HG03064 (cell line): ENCODE measurements around the gene CCM2.

Experiments used
- ATAC-seq: cut with Tn5 transposase; IDR thresholded peaks from one replicate; pipeline ENCODE4 v1.9.1; 2021; ENCODE audit warnings: low read depth; ENCODE audit not compliant: unreplicated experiment

Gene CCM2

DNA sequence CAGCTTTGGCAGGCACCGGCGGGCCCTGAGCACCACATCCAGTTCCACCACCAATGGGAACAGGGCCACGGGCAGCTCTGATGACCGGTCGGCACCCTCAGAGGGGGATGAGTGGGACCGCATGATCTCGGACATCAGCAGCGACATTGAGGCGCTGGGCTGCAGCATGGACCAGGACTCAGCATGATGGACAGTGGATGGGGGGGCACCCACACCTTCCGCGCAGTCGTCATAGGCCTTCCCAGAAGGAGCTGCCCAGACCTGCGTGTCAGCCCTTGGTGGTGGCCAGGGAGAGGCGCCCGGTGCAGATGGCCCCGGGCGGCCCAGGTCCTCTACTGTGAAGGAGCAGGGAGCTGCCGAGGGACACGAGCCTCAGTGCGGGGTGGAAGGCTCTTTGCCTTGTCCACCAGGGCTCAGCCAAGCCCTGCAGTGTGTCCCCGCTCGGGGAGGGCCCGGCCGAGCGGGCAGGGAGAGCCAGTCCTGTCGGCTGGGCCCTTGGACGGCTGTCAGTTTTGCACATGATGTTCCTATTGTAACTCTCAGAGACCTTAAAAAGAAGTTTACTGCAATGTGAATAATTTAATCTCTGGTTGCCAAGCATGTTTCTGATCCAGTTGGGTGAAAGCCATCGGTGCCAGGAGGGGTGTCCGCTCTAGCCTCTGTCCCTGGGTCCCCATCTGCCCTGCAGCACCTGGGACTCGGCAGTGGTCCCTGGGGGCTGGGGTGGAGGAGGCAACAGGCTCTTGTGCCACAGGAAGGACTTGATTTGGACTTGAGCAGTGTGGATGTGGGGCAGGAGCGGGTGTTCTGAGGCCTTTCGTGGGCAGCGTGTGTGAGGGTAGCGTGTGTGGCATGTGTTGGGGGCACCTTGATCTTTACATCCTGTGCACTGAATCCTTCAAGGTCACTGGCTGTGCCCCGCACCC is 76.1 kb downstream of the CCM2 start:
- no peak for ATAC-seq

DNA sequence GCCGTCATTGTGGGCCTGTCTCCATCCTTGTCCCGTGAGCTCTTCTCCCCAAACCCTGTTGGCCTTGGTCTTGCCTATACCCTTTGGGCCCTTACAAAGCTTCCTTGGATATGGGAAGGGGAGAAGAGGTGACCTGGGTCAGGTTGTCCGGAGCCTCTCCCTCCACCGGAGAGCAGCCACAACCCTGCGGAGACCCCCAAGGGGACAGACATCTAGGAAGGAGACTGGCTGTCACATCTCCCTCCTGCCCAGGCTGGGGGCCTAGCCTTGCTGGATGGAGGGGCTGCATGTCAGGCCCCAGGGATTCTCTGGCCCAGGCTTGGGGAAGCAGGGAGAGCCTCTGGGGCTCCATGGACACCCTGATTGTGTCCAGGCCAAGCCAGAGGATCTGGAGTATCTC is 76.9 kb downstream of the CCM2 start:
- ATAC-seq: no peak

DNA sequence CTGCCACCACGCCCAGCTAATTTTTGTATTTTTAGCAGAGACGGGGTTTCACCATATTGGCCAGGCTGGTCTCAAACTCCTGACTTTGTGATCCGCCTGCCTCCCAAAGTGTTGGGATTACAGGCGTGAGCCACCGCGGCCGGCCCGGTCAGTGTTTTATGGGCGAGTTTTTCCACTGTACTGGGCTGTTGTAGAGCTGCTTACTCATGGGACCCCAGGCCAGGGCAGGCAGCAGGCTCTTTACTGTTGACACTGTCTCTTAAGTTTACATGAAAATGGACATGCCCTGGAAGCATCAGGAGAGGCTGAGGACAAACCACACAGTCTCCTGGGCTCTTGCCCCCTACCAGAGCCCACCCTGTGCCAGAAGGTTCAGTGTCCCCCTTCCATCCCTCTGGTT is 77.6 kb downstream of the CCM2 start:
- ATAC-seq: no peak

DNA sequence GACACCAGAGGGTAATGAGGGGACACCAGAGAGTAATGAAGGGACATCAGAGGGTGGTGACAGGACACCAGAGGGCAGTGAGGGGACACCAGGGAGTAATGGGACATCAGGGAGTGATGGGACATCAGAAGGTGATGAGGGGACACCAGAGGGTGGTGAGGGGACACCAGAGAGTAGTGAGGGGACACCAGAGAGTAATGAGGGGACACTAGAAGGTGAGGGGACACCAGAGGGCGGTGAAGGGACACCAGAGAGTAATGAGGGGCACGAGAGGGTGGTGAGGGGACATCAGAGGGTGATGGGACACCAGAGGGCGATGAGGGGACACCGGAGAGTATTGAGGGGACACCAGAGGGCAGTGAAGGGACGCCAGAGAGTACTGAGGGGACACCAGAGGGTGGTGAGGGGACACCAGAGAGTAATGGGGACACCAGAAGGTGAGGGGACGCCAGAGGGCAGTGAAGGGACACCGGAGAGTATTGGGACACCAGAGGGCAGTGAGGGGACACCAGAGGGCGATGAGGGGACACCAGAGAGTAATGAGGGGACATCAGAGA is 78.2 kb downstream of the CCM2 start:
- no peak for ATAC-seq

DNA sequence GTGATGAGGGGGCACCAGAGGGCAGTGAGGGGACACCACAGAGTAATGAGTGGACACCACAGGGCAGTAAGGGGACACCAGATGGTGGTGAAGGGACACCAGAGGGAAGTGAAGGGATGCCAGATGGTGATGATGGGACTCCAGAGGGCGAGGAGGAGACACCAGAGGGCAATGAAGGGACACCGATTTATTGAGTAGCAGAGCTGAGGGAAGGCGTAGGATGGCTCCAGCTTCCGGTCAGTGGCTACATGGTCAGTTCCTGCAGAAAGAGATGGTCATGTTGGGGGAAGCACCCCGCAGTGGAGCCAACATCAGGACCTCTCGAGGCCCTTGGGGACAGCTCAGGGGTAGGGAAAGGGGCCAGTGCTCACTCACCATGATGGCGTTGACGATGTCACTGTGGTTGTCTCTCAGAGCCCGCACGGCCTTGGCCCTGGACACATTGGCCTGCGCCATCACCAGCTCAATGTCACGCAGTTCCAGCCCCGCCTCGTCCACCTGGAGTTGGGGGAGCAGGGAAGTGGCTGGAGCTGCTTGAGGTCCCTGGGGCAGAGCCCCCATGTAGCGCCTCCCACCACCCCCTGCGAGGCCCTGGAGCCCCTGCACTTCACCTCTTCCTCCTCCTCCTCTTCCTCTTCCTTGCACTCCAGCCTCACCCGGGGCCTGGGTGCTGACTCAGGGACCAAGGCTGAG is 80.4 kb downstream of the CCM2 start:
- no peak for ATAC-seq

DNA sequence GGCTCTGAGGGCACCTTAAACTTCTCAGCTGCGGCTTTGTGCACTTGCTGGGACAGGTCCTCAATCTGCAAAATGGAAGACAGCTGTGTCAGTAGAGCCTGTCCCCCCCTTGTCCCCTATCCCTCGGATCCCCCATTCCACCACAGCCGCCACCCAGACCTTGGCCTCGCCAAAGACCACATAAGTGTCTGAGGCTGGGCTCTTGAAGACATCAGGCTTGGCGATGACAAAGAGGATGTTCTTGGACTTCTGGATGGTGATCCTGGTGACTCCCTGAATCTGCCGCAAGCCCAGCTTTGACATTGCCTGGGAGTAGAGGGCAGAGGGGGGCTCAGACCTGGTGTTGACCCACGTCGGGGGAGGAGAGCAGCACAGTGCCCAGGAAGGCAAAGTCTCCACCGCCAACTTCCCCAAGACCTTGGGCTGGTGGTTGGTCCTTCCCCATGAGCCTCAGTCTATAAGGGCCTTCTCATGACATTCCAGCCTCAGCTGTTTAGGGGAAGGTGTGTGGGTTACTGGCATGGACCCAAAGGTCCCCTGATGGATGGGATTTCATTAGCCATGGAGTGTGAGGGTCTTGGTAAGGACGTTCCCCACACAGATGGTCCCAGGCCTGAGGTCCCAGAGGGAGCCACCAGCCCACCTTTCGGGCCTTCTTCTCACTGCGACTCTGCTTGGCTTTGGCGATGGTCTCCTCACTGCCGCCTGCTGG is 81.1 kb downstream of the CCM2 start:
- ATAC-seq: no peak

DNA sequence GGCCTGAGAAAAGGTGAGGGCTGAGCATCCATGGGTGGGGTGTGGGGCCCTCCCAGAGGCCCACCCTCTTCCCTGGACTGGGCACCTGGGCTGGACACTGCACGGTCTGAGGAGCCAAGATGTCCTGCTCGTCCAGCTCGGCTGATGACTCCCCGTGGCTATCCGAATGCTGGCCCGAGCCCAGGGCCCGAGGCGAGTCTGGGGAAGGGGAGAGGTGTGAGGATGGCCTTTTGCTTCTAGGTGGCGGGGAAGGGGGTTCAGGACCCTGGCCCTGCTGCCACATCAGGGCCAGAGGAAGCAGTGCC is 81.6 kb downstream of the CCM2 start:
- ATAC-seq: no peak

DNA sequence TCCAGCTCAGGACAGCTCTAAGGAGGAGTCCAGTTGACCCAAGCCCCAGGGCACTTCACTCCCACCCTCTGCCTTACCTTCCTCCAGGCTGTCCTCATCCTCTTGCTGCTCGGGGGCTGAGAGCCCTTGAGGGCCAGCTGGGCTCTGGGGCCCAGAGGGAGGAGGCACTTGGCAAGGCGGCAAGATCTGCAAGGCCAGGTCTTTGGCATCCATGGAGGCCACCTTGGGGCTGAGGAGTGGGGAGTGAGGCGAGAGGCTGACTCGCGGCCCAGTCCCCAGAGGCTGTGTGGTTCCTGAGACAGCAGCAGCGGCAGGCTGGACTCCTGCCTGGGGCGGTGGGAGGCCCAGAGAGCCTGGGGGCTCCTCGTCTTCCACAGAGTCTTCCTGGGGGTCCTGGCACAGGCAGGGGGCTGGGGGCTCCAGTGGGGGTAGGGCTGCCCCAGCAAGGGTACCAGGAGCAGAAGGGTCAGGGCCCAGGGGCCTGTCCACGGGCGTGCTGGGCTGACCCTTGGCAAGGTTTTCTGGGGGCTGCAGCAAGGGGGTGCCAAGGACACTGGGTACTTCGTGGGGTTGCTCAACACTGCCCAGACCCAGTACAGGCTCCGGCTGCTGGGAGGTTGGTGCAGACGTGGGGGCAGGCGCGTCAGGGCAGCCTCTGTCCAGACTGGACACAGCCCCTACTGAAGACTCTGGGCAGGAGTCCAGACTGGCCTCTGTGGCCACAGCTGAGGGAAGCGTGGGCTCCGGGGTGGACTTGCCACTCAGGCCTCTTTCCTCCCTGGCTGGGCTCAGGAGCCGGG is 82.2 kb downstream of the CCM2 start:
- ATAC-seq: no peak

DNA sequence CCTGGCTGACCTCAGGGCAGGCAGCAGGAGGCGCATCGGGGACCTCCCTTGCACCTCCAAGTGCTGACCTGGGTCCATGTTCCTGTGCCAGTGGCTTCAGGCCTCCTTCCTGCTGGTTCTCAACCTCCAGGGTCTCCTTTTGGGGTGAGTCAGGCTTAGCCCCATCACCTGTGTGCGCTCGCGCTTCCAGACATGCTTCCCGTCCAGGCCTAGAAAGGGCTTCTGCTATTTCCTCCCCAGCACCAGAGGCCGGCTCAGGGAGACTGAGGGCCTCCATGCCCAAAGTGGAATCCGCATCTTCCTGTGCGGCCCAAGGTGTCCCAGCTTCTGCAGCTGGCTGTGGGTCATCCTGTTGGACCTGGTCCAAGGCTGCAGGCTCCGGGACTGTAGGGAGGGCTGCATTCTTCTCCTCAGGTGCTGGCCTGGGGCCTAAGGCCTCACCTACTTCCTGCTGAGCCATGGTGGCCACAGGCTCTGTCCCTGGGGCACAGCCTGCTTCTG is 82.9 kb downstream of the CCM2 start:
- no peak for ATAC-seq

DNA sequence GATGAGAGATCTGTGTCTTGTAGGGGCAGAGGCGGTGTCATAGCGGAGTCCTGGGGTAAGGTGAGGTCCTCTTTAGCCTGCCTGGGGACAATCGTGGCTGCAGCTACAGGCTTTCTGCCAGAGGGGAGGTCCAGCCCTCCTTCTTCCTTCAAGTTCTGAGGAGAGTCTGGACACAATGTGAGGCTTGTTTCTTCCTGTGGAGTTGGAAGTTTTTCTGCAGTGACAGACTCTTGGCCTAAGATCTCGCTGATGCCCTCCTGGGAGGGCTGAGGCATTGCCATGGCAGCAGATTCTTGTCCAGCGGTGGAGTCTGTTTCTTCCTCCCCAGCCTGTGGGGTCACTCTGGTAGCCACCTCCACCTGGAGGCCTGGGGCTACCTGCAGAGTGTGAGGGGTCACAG is 84.3 kb downstream of the CCM2 start:
- no peak for ATAC-seq

- ATAC-seq: no peak
Observed at GRCh38 chr7:45084901-45085618, 85.1 kb downstream of the CCM2 start.

- ATAC-seq: no peak
Observed at GRCh38 chr7:45085619-45086200, 85.7 kb downstream of the CCM2 start.

GRCh38 chr7:45086331-45087065 is 86.5 kb downstream of the CCM2 start:
- no peak for ATAC-seq

DNA sequence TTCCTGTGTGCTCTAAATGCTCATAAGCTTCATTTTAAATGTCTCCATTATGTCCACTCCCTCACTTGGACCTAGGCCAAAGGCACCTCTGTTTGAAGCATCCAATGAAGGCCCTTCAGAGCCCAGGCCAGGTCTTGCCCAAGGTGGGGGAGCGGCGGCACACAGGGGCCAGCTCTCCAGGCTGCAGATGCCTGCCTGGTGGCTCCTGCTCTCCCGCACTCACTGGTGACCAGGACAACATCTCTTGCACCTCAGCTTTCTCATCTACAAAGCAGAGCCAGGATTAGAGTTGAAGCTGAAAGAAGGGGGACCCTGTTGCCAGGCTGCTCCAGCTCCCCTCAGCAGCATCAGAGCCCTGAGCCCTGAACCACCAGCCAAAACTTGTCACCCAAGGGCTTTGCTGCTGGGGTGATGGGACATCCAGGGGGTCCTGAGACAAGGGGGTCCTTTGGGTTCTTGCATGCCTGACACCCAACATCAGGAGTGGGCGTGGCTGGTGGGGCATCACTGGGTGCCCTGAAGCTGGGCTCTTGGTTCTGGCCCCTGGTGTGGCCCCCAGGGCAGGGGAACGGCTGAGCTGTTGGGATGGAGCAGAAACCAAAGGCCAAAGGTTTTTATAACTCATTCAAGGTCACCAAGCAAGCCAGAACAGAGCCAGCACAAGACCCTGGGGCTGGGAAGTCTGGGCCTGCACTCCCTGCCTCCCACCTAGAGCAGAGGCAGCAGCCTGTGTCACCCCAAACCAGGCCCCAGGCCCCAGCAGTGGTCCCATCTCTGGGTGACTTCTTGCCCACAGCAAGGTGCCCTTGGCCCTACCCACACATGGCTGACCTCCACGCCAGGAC is 87.5 kb downstream of the CCM2 start:
- no peak for ATAC-seq

- ATAC-seq: no peak
Observed at GRCh38 chr7:45088146-45088701, 88.2 kb downstream of the CCM2 start.

DNA sequence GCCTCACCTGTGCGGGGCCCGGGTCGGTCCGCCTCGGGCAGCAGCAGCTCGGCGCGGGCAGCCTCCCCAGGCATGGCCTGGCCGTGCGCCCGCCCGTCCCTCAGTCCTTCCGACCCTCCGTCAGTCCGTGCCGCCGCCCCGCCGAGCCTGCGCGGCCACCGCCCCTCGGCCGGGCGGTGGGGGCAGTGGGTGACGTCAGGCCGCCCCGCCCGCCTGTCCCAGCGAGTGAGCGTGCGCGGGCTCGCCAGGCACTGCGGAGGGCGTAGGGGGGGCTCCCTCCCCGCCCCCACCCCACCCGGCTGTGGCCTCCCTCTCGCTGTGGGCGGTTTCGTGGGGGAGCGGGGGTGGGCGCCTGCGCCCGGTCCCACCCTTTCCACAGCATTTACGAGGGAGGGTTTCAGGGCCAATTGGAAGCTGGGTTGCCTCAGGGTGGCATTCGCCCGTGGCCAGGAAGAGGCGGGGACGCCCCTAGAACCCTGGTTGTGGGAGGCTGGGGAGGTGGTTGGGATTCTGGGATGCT is 88.9 kb downstream of the CCM2 start, which contains the start of gene NACAD:
NACAD (minus strand) TSS at position 149 of the 520 bp plus-strand sequence; CDS start at position 74, 75 bp downstream.
- no peak for ATAC-seq

- no peak for ATAC-seq
Observed at GRCh38 chr7:45089341-45089891, 89.4 kb downstream of the CCM2 start.
